Astrocyte (in vitro differentiated cells and primary cell): ENCODE measurements around the gene ARHGAP24. TPM values are rescaled to one million over a fixed set of nuclear protein-coding genes. Genes with fewer than 3 reads are reported as not detected.

ENCODE experiments used
- DNase-seq: peaks from one replicate; pipeline ENCODE4 v3.0.0-alpha.2; 2010; ENCODE audit warnings: low read depth
- FAIRE-seq: peaks from 2 replicates; lab custom pipeline; 2011; peaks lifted over from hg19 to GRCh38; lab: Jason Lieb, UNC
- H2AFZ ChIP-seq: 2 replicates; pipeline ENCODE4 v1.6.0; 2012; ENCODE audit warnings: low read depth, low read length, inconsistent platforms
- H3K27ac ChIP-seq: 2 replicates; pipeline ENCODE4 v1.5.1; 2011; ENCODE audit warnings: low read depth, low read length, inconsistent platforms
- H3K27me3 ChIP-seq: 2 replicates; pipeline ENCODE4 v1.6.0; 2011; ENCODE audit warnings: low read length, inconsistent platforms; ENCODE audit not compliant: insufficient read depth
- H3K36me3 ChIP-seq: 2 replicates; pipeline ENCODE4 v1.5.1; 2011; ENCODE audit warnings: low read length, inconsistent platforms; ENCODE audit not compliant: insufficient read depth
- H3K4me1 ChIP-seq: 2 replicates; pipeline ENCODE4 v1.5.1; 2011; ENCODE audit warnings: low read length, inconsistent platforms; ENCODE audit not compliant: insufficient read depth
- H3K4me2 ChIP-seq: 2 replicates; pipeline ENCODE4 v1.6.0; 2012; ENCODE audit warnings: low read length, inconsistent platforms
- H3K4me3 ChIP-seq: 2 replicates; pipeline ENCODE4 v1.5.1; 2011; ENCODE audit warnings: low read depth, mild to moderate bottlenecking, low read length, inconsistent platforms; ENCODE audit not compliant: insufficient read depth
- H3K79me2 ChIP-seq: 2 replicates; pipeline ENCODE4 v1.6.0; 2012; ENCODE audit warnings: mild to moderate bottlenecking, low read length, inconsistent platforms; ENCODE audit not compliant: insufficient read depth
- H3K9ac ChIP-seq: 2 replicates; pipeline ENCODE4 v1.6.0; 2012; ENCODE audit warnings: mild to moderate bottlenecking, low read length, inconsistent platforms
- H3K9me3 ChIP-seq: 2 replicates; pipeline ENCODE4 v1.5.1; 2012; ENCODE audit warnings: low read depth, mild to moderate bottlenecking, low read length, inconsistent platforms; ENCODE audit not compliant: insufficient read depth
- H4K20me1 ChIP-seq: 2 replicates; pipeline ENCODE4 v1.6.0; 2012; ENCODE audit warnings: low read length, inconsistent platforms; ENCODE audit not compliant: insufficient read depth
- H3K27ac Mint-ChIP-seq: one replicate; pipeline ENCODE4 v1.8.0; 2021; ENCODE audit warnings: mild to moderate bottlenecking, mixed read lengths; ENCODE audit not compliant: unreplicated experiment
- H3K27me3 Mint-ChIP-seq: one replicate; pipeline ENCODE4 v1.8.0; 2021; ENCODE audit warnings: low read depth, mixed read lengths; ENCODE audit not compliant: unreplicated experiment
- H3K36me3 Mint-ChIP-seq: one replicate; pipeline ENCODE4 v1.8.0; 2021; ENCODE audit warnings: low read depth, mixed read lengths; ENCODE audit not compliant: unreplicated experiment
- H3K4me1 Mint-ChIP-seq: one replicate; pipeline ENCODE4 v1.8.0; 2021; ENCODE audit warnings: low read depth, mixed read lengths; ENCODE audit not compliant: unreplicated experiment
- H3K4me3 Mint-ChIP-seq: one replicate; pipeline ENCODE4 v1.8.0; 2021; ENCODE audit warnings: mild to moderate bottlenecking, moderate library complexity, mixed read lengths; ENCODE audit not compliant: unreplicated experiment
- H3K9me3 Mint-ChIP-seq: one replicate; pipeline ENCODE4 v1.8.0; 2021; ENCODE audit warnings: mild to moderate bottlenecking, mixed read lengths; ENCODE audit not compliant: unreplicated experiment
- EZH2 ChIP-seq: IDR thresholded peaks from 2 replicates; pipeline ENCODE4 v1.6.1; 2012; ENCODE audit warnings: mild to moderate bottlenecking, low read length, inconsistent platforms; ENCODE audit not compliant: insufficient read depth
- total RNA-seq: library from RNA; stranded (reverse); gene quantifications from 2 replicates; pipeline ENCODE4 v1.2.1, GENCODE V29; 2021
- TF ChIP-seq, protein P1 (sequence below): IDR thresholded peaks from 2 replicates; pipeline ENCODE4 v1.5.1; 2011; ENCODE audit warnings: low read depth, mild to moderate bottlenecking, inconsistent platforms, low read length, moderate library complexity; ENCODE audit not compliant: insufficient read depth

Gene ARHGAP24
- total RNA-seq, 1 donor from 2014 or later: 2.1 TPM

DNA sequence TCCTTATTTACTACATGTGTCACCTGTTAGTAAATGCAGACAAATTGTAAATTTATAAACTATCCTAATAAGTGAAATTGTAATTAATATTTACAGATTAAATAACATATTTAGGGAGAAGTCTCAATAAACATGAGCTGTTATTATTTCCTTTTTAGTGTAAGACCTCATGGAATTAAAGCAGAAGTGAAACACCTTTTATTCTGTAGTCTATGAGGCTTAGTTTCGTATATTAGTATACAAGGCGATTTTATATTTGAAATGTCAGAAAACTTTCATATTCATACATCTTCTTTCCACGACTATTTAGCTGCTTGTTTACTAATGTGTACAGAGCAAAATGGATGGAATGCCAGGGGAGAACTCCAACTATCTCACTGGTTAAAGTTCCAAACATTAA lies 414.4 kb downstream of the ARHGAP24 start:
- Histone ChIP-seq H3K27me3 (no peaks in the 10 kb centered on the region), H3K4me2 (no peak overlapping the region), H3K36me3 (no peaks in the 10 kb centered on the region), H3K9me3 (no peaks in the 10 kb centered on the region), H2AFZ (no peak overlapping the region), H3K9ac (no peak overlapping the region), H3K4me1 (no peaks in the 10 kb centered on the region), H3K4me3 (no peak overlapping the region), H3K27ac (no peak overlapping the region), H4K20me1 (no peaks in the 10 kb centered on the region), H3K79me2 (no peaks in the 10 kb centered on the region)
- H3K36me3 Mint-ChIP-seq: no peaks in the 10 kb centered on the region
- no peaks in the 10 kb centered on the region for H3K4me1 Mint-ChIP-seq
- no peak overlapping the region for H3K4me3 Mint-ChIP-seq
- DNase-seq: no peak
- FAIRE-seq: no peak
- no peaks in the 10 kb centered on the region for H3K9me3 Mint-ChIP-seq
- TF ChIP-seq EZH2: no peak
- TF ChIP-seq, protein P1, sequence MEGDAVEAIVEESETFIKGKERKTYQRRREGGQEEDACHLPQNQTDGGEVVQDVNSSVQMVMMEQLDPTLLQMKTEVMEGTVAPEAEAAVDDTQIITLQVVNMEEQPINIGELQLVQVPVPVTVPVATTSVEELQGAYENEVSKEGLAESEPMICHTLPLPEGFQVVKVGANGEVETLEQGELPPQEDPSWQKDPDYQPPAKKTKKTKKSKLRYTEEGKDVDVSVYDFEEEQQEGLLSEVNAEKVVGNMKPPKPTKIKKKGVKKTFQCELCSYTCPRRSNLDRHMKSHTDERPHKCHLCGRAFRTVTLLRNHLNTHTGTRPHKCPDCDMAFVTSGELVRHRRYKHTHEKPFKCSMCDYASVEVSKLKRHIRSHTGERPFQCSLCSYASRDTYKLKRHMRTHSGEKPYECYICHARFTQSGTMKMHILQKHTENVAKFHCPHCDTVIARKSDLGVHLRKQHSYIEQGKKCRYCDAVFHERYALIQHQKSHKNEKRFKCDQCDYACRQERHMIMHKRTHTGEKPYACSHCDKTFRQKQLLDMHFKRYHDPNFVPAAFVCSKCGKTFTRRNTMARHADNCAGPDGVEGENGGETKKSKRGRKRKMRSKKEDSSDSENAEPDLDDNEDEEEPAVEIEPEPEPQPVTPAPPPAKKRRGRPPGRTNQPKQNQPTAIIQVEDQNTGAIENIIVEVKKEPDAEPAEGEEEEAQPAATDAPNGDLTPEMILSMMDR: no peak
- H3K27me3 Mint-ChIP-seq: no peaks in the 10 kb centered on the region
- no peak overlapping the region for H3K27ac Mint-ChIP-seq

DNA sequence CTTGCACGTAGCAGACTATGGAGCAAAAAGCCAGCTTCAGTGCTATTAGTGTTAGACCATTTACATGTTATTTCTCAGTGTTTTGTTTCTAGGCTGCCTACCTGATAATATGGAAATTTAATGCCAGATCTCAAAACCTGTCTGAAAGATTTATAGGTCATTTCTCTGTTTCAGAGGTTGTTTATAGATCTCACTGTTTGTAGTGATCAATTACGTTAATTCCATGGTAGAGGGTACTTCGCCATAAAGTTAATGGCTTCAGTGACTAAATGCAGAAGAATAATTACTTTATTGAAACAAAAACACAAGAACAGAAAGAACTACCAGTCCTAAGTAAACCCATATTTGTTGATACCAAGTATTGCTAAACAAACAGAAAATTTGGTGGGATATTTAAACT lies 420.8 kb downstream of the ARHGAP24 start:
- DNase-seq (no peak), FAIRE-seq (no peak)
- H3K27me3 ChIP-seq: no peaks in the 10 kb centered on the region
- no peak overlapping the region for H3K4me2 ChIP-seq
- no peak overlapping the region for H3K4me3 ChIP-seq
- H4K20me1 ChIP-seq: no peaks in the 10 kb centered on the region
- Mint-ChIP-seq H3K36me3 (no peaks in the 10 kb centered on the region), H3K4me3 (no peak overlapping the region), H3K27ac (no peak overlapping the region), H3K4me1 (no peaks in the 10 kb centered on the region), H3K9me3 (no peaks in the 10 kb centered on the region), H3K27me3 (no peaks in the 10 kb centered on the region)
- H3K27ac ChIP-seq: no peak overlapping the region
- H3K4me1 ChIP-seq: no peaks in the 10 kb centered on the region
- H3K9ac ChIP-seq: no peak overlapping the region
- no peak overlapping the region for H2AFZ ChIP-seq
- no peaks in the 10 kb centered on the region for H3K36me3 ChIP-seq
- H3K79me2 ChIP-seq: no peaks in the 10 kb centered on the region
- no peak for TF ChIP-seq EZH2
- TF ChIP-seq, protein P1: no peak
- H3K9me3 ChIP-seq: no peaks in the 10 kb centered on the region

DNA sequence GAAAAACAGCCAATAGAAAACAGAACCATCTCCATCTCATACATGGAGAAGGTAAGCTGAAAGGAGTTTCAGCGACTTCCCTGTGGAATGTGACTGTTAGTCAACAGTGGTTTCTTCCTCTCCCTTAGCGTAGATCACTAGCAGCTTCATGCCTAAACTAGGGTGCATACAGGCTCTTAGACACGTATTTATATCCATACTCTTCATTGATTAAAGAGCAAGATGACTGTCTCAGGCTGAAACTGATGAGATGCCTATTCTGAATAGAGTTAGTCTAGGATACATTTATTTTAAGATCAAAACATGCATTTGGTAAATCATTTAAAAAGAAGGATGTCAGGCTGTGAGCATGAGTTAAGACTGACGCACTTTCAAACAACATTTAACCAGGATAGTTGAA lies 423.3 kb downstream of the ARHGAP24 start:
- Mint-ChIP-seq H3K4me1 (no peaks in the 10 kb centered on the region), H3K4me3 (no peak overlapping the region), H3K27ac (no peak overlapping the region), H3K36me3 (no peaks in the 10 kb centered on the region), H3K9me3 (no peaks in the 10 kb centered on the region), H3K27me3 (no peaks in the 10 kb centered on the region)
- Histone ChIP-seq H3K36me3 (no peaks in the 10 kb centered on the region), H3K27me3 (no peaks in the 10 kb centered on the region), H2AFZ (no peak overlapping the region), H3K4me2 (no peak overlapping the region), H3K79me2 (no peaks in the 10 kb centered on the region), H4K20me1 (no peaks in the 10 kb centered on the region), H3K9ac (no peak overlapping the region), H3K4me3 (no peak overlapping the region), H3K27ac (no peak overlapping the region), H3K9me3 (no peaks in the 10 kb centered on the region), H3K4me1 (no peaks in the 10 kb centered on the region)
- no peak for TF ChIP-seq EZH2
- TF ChIP-seq, protein P1: no peak
- DNase-seq (no peak), FAIRE-seq (no peak)
